Type B pancreatic cell (in vitro differentiated cells): ENCODE measurements around the gene DLGAP4. TPM values are rescaled to one million over a fixed set of nuclear protein-coding genes. Genes with fewer than 3 reads are reported as not detected.

Experiments used
- DNase-seq: peaks from one replicate; pipeline ENCODE4 v3.0.0; 2021; ENCODE audit warnings: mixed read lengths; ENCODE audit not compliant: unreplicated experiment; ENCODE audit errors: extremely low spot score
- H3K27ac Mint-ChIP-seq: 2 replicates; pipeline ENCODE4 v1.8.0; 2021; ENCODE audit warnings: mild to moderate bottlenecking, mixed read lengths
- H3K27me3 Mint-ChIP-seq: 2 replicates; pipeline ENCODE4 v1.8.0; 2021; ENCODE audit warnings: mixed read lengths
- H3K36me3 Mint-ChIP-seq: 2 replicates; pipeline ENCODE4 v1.8.0; 2021; ENCODE audit warnings: mixed read lengths
- H3K4me1 Mint-ChIP-seq: one replicate; pipeline ENCODE4 v1.8.0; 2021; ENCODE audit warnings: mixed read lengths; ENCODE audit not compliant: unreplicated experiment
- H3K4me3 Mint-ChIP-seq: 2 replicates; pipeline ENCODE4 v1.8.0; 2021; ENCODE audit warnings: mild to moderate bottlenecking, mixed read lengths
- H3K9me3 Mint-ChIP-seq: 2 replicates; pipeline ENCODE4 v1.8.0; 2021; ENCODE audit warnings: mixed read lengths
- total RNA-seq: library from RNA; stranded (reverse); gene quantifications from 2 replicates; pipeline ENCODE4 v1.2.1, GENCODE V29; 2021; ENCODE audit warnings: low replicate concordance
- TF ChIP-seq, protein P1 (sequence below): fragments of 200-600 bp; sonication (generic); conservative IDR thresholded peaks from 2 replicates; pipeline ENCODE4 v1.5.0; 2021; ENCODE audit warnings: antibody characterized with exemption, mild to moderate bottlenecking

DLGAP4 gene
- total RNA-seq, 1 donor from 2014 or later: 78.0 TPM

DNA sequence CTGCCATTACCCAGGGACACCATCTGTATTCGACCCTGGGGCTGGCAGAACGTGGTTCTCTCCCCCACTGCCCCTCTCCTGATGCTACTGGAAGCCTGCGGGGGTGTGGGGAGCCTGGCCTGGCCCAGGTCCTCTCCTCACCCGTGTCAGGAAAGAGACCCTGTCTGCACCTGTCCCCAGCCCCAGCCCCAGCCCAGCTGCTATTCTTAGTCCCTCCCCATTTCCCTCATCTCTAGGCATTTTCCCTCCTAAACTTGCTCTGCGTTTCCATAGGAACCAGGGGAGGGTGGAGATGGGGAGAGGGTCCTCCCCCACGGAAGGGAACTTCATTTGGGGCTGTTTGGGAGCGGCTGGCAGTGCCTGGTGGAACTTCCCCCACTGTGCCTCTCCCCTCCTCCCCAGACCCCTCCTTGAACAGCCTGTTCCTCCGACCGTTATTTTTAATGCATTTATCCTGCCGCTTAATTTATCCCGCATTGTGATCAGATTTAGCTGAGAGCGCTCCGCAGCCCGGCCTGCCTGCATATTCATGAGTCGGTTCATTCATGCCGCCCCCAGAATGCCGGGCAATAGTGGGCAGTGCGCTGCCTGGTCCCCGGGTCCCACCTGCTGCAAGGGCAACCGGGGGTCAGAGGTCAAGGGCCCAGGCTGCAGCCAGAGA is 31.8 kb upstream of the DLGAP4 start:
- Mint-ChIP-seq H3K9me3 (no peaks in the 10 kb centered on the region), H3K27ac (no peak overlapping the region), H3K36me3 (no peaks in the 10 kb centered on the region), H3K4me1 (no peaks in the 10 kb centered on the region), H3K27me3 (peaks cover 8% of the 10 kb centered on the region), H3K4me3 (no peak overlapping the region)
- TF ChIP-seq, protein P1, sequence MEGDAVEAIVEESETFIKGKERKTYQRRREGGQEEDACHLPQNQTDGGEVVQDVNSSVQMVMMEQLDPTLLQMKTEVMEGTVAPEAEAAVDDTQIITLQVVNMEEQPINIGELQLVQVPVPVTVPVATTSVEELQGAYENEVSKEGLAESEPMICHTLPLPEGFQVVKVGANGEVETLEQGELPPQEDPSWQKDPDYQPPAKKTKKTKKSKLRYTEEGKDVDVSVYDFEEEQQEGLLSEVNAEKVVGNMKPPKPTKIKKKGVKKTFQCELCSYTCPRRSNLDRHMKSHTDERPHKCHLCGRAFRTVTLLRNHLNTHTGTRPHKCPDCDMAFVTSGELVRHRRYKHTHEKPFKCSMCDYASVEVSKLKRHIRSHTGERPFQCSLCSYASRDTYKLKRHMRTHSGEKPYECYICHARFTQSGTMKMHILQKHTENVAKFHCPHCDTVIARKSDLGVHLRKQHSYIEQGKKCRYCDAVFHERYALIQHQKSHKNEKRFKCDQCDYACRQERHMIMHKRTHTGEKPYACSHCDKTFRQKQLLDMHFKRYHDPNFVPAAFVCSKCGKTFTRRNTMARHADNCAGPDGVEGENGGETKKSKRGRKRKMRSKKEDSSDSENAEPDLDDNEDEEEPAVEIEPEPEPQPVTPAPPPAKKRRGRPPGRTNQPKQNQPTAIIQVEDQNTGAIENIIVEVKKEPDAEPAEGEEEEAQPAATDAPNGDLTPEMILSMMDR: no peak
- DNase-seq: peak; percentile 57

DNA sequence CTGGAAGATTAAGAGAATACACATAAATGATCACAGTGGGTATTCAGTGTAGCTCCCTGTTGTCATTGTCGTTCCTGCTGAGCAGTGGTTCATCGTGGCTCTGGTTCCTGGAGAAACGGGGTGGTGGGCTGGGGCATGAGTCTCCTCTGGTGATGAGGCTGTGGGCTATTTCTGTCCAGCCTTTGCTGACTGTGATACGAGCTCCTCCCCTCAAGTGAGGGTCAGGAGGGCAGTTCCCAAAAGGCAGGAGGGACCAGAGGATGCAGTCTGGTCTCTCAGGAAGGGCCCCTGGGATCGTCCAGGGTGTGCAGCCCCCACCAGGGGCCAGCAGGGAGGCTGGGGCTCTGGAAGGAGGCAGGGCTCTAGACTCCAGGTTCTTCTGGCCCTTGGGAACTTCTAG is 31.1 kb upstream of the DLGAP4 start:
- H3K27me3 Mint-ChIP-seq: peaks cover 8% of the 10 kb centered on the region
- DNase-seq: no peak
- no peak overlapping the region for H3K27ac Mint-ChIP-seq
- no peaks in the 10 kb centered on the region for H3K36me3 Mint-ChIP-seq
- no peaks in the 10 kb centered on the region for H3K9me3 Mint-ChIP-seq
- TF ChIP-seq, protein P1: no peak
- H3K4me1 Mint-ChIP-seq: no peaks in the 10 kb centered on the region
- no peak overlapping the region for H3K4me3 Mint-ChIP-seq

DNA sequence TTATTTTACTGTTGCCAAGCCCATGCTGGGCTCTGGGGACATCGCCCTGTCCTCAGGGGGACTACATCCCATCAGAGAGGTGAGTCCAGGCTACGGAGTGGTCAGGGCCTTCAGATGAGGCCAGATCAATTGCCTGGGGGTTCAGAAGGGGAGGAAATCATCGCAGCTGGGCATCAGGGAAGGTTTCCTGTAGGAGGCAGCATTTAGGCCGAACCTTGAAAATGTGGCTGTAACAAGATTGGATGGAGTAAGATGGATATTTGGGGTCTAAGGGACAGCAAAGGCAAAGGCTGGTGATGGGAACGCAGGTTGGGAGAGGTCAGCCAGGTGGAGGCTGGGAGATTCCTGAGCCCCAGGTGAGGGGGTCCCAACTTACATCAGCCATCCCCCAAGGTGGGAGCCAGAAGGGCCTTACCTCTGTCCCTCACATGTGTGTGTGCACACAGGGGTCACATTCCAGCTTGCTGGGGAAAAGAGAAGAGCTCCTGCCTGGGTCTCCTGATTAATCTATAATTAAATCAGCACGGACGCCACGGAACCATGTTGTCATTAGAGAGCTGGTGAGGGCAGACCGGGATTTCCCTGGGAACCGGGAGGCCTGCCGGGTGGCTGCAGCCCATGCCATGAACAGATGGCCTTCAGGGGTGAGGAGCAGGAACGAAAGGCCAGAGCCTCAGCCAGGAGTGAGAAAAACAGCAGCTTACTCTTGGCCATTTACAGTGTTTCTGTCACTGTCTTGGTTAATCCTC is 30.5 kb upstream of the DLGAP4 start:
- no peak overlapping the region for H3K27ac Mint-ChIP-seq

DNA sequence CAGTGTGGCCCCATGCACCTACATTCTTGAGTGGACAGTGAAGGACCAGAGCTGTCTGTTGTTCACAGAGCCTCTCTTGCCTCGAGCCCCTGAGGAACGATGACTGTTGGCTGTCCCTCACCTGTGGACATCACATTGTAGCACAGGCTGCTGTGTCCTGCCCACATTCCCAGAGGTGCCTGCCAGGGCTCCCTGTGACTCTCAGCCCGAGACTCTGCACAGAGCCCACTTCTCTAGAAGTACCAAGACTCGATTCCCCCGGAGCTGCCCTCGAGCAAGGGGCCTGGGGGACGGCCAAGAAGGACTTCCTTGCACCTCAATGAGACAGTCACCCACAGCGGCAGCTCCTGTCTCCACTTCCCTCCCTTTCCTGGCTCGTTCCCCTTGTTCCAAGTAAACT is 28.6 kb upstream of the DLGAP4 start:
- Mint-ChIP-seq H3K27me3 (peaks cover 17% of the 10 kb centered on the region), H3K27ac (no peak overlapping the region), H3K36me3 (no peaks in the 10 kb centered on the region), H3K9me3 (no peaks in the 10 kb centered on the region), H3K4me3 (no peak overlapping the region), H3K4me1 (no peaks in the 10 kb centered on the region)
- peak; percentile 50 for DNase-seq
- TF ChIP-seq, protein P1: no peak

More for the DNA sequence above, 30.5 kb upstream of the DLGAP4 start:
- Mint-ChIP-seq H3K27me3 (peaks cover 8% of the 10 kb centered on the region), H3K4me3 (no peak overlapping the region), H3K9me3 (no peaks in the 10 kb centered on the region), H3K36me3 (no peaks in the 10 kb centered on the region), H3K4me1 (no peaks in the 10 kb centered on the region)
- DNase-seq: peak; percentile 47
- TF ChIP-seq, protein P1: no peak

DNA sequence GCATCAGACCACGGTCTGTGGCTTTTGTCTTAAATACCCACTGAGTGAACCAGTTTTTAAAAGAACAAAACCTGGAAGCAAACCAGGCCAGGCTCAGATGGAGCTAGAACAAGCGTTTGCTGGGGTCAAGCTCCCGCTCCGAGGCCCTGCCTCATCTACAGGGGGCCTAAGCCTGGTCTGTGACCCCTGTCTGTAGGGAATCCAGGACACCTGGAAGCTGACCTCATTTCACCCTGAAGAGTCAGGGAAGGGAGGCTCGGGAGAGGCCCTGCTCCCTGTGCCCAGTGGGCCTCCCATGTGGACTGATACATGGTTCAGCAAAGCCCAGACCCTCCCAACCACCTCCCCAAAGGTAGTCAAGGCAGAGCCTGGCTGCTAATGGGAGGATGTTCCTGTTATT is 26.8 kb upstream of the DLGAP4 start:
- Mint-ChIP-seq H3K9me3 (no peaks in the 10 kb centered on the region), H3K27ac (no peak overlapping the region), H3K4me3 (no peak overlapping the region), H3K36me3 (no peaks in the 10 kb centered on the region), H3K27me3 (peaks cover 32% of the 10 kb centered on the region), H3K4me1 (no peaks in the 10 kb centered on the region)
- peak; percentile 53 for DNase-seq
- TF ChIP-seq, protein P1: no peak
